NCI-H1092 (cell line): Measurements from ENCODE around the gene FERD3L.

Experiments
- DNase-seq: peaks from one replicate; lab custom pipeline; 2025; lab: John Stamatoyannopoulos, UW

Gene FERD3L

GRCh38 chr7:19117091-19117869 lies 27.9 kb downstream of the FERD3L start, which contains the start of gene TWIST1:
TWIST1 (minus strand) TSS chr7:19117636; CDS start chr7:19117321, 315 bp downstream.
- peak; percentile 23 for DNase-seq

GRCh38 chr7:19116121-19117090 lies 28.8 kb downstream of the FERD3L start:
- DNase-seq, result peak; percentile 48

GRCh38 chr7:19114551-19114855 lies 30.7 kb downstream of the FERD3L start:
- DNase-seq, result no peak

- DNase-seq, result no peak
These were observed 31.2 kb downstream of the FERD3L start for GRCh38 chr7:19113855-19114550.

GRCh38 chr7:19113002-19113350 lies 32.2 kb downstream of the FERD3L start:
- no peak for DNase-seq

- no peak for DNase-seq
These were observed 32.8 kb downstream of the FERD3L start for GRCh38 chr7:19112274-19113001.

- DNase-seq, result no peak
These were observed 33.5 kb downstream of the FERD3L start for GRCh38 chr7:19111474-19112273.

- DNase-seq, result no peak
These were observed 34.4 kb downstream of the FERD3L start for GRCh38 chr7:19110776-19111175.

GRCh38 chr7:19110026-19110730 lies 35.0 kb downstream of the FERD3L start:
- DNase-seq, result no peak

- no peak for DNase-seq
These were observed 35.9 kb downstream of the FERD3L start for GRCh38 chr7:19109000-19109946.

- peak; percentile 56 for DNase-seq
These were observed 37.7 kb downstream of the FERD3L start for GRCh38 chr7:19107356-19108146.

GRCh38 chr7:19107081-19107355 lies 38.2 kb downstream of the FERD3L start:
- no peak for DNase-seq

- peak; percentile 23 for DNase-seq
These were observed 38.8 kb downstream of the FERD3L start for GRCh38 chr7:19106241-19107080.

GRCh38 chr7:19105546-19105945 lies 39.7 kb downstream of the FERD3L start:
- no peak for DNase-seq

GRCh38 chr7:19104811-19105210 lies 40.4 kb downstream of the FERD3L start:
- no peak for DNase-seq

GRCh38 chr7:19102884-19103283 lies 42.3 kb downstream of the FERD3L start:
- no peak for DNase-seq

- DNase-seq, result no peak
These were observed 43.3 kb downstream of the FERD3L start for GRCh38 chr7:19101909-19102308.

GRCh38 chr7:19101472-19101871 lies 43.7 kb downstream of the FERD3L start:
- no peak for DNase-seq
